HEK293T (cell line): ENCODE measurements around the gene MED12L.

Source experiments
- ARNT ChIP-seq: fragments of 450-650 bp; IDR thresholded peaks from 2 replicates; pipeline ENCODE4 v1.6.1; 2017; ENCODE audit warnings: mild to moderate bottlenecking
- BHLHE40 ChIP-seq: fragments of 450-650 bp; IDR thresholded peaks from 2 replicates; pipeline ENCODE4 v1.6.1; 2016; ENCODE audit warnings: mild to moderate bottlenecking, moderate library complexity, borderline replicate concordance
- CTBP1 ChIP-seq: fragments of 450-650 bp; IDR thresholded peaks from 2 replicates; pipeline ENCODE4 v1.6.1; 2016; ENCODE audit warnings: borderline replicate concordance
- LEF1 ChIP-seq: fragments of 450-650 bp; IDR thresholded peaks from 2 replicates; pipeline ENCODE4 v1.6.1; 2017; ENCODE audit warnings: mild to moderate bottlenecking, borderline replicate concordance
- SP1 ChIP-seq: fragments of 450-650 bp; IDR thresholded peaks from 2 replicates; pipeline ENCODE4 v1.6.1; 2017
- TARDBP ChIP-seq: fragments of 450-650 bp; IDR thresholded peaks from 2 replicates; pipeline ENCODE4 v1.6.1; 2016
- ZNF384 ChIP-seq: fragments of 450-650 bp; IDR thresholded peaks from 2 replicates; pipeline ENCODE4 v1.6.1; 2016

DNA sequence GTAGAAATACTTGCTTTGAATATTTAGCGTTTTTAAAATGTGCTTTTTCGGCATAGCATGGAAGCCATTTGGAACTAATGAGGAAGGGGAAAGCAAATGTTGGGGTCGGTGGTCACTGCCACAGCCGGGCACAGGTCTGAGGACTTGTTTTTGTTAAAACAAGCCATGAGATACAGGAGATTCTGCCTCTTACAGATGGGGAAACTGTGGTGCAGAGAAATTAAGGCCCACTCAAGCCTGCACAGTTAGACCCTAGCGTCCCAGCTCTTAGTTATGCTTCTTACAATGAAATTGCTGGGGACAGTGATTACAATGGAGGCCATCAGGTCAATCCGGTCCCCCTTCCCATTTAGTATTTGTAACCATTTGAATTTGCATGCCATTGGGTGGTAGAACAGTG lies 120.0 kb downstream of the MED12L start:
- TF ChIP-seq SP1 (no peak), TARDBP (no peak), ZNF384 (no peak), LEF1 (no peak), BHLHE40 (no peak), ARNT (no peak), CTBP1 (no peak)
